CD4-positive, alpha-beta memory T cell (primary cell): Measurements from ENCODE around the gene IQCM. TPM values are rescaled to one million over a fixed set of nuclear protein-coding genes. Genes with fewer than 3 reads are reported as not detected.
"Not testable (repeated sequence)": the region's sequence is repeated elsewhere in the genome, so short reads cannot be mapped to it uniquely, and the experiment has no call there.

Experiments used
- CTCF ChIA-PET: fragments of 350-600 bp; sonication (Branson Sonifier 250); formaldehyde crosslinking; loops from one replicate; lab custom pipeline; 2021; ENCODE audit warnings: inconsistent platforms; ENCODE audit not compliant: partially characterized antibody; lab: Charles Lee
- POLR2A ChIA-PET: fragments of 350-600 bp; sonication (Branson Sonifier 250); formaldehyde crosslinking; loops from one replicate; lab custom pipeline; 2021; ENCODE audit not compliant: partially characterized antibody; lab: Charles Lee
- DNase-seq, 5 donors: peaks; one replicate each; pipeline versions ENCODE4 v3.0.0 to v3.0.0-alpha.2; 2020 to 2022; ENCODE audit warnings: mixed read lengths in 1 of 5
- H3K27ac ChIP-seq: one replicate; pipeline ENCODE4 v1.7.0; 2013; ENCODE audit warnings: low read depth, low read length
- H3K27me3 ChIP-seq: 2 replicates; pipeline ENCODE4 v1.7.0; 2013; ENCODE audit warnings: mild to moderate bottlenecking, low read length, moderate library complexity; ENCODE audit not compliant: insufficient read depth
- H3K36me3 ChIP-seq: 2 replicates; pipeline ENCODE4 v1.7.0; 2013; ENCODE audit warnings: mild to moderate bottlenecking, low read length, moderate library complexity; ENCODE audit not compliant: insufficient read depth
- H3K4me1 ChIP-seq: 2 replicates; pipeline ENCODE4 v1.7.0; 2013; ENCODE audit warnings: mild to moderate bottlenecking, low read length, moderate library complexity; ENCODE audit not compliant: insufficient read depth
- H3K4me3 ChIP-seq, 2 donors: one replicate each; pipeline ENCODE4 v1.7.0; 2013; ENCODE audit warnings: low read length in 2 of 2, mild to moderate bottlenecking in 1 of 2
- H3K9me3 ChIP-seq, 2 donors: one replicate each; pipeline ENCODE4 v1.7.0; 2013; ENCODE audit warnings: low read length in 2 of 2, control low read depth in 1 of 2; ENCODE audit not compliant: control insufficient read depth in 1 of 2
- H3K27ac Mint-ChIP-seq, 7 donors: one replicate each; pipeline ENCODE4 v1.8.0; 2020 to 2021; ENCODE audit warnings: mixed read lengths in 7 of 7, mild to moderate bottlenecking in 6 of 7, inconsistent platforms in 3 of 7, moderate library complexity in 3 of 7
- H3K27me3 Mint-ChIP-seq, 2 donors: one replicate each; pipeline ENCODE4 v1.8.0; 2020 to 2021; ENCODE audit warnings: mixed read lengths in 2 of 2
- H3K36me3 Mint-ChIP-seq, 2 donors: one replicate each; pipeline ENCODE4 v1.8.0; 2020 to 2021; ENCODE audit warnings: mixed read lengths in 2 of 2, inconsistent platforms in 1 of 2, mild to moderate bottlenecking in 1 of 2
- H3K4me1 Mint-ChIP-seq, 4 donors: one replicate each; pipeline ENCODE4 v1.8.0; 2020 to 2021; ENCODE audit warnings: mixed read lengths in 4 of 4, mild to moderate bottlenecking in 1 of 4
- H3K4me3 Mint-ChIP-seq, 8 donors: one replicate each; pipeline ENCODE4 v1.8.0; 2020 to 2021; ENCODE audit warnings: mixed read lengths in 8 of 8, mild to moderate bottlenecking in 7 of 8, moderate library complexity in 6 of 8, inconsistent platforms in 3 of 8
- H3K9me3 Mint-ChIP-seq, 8 donors: one replicate each; pipeline ENCODE4 v1.8.0; 2020 to 2021; ENCODE audit warnings: mixed read lengths in 8 of 8, mild to moderate bottlenecking in 5 of 8, inconsistent platforms in 3 of 8, moderate library complexity in 1 of 8
- intact Hi-C: fragments of 100-400 bp; cut with micrococcal nuclease; formaldehyde crosslinking; loops from one replicate; pipeline ENCODE4 v1.15.1; 2023
- polyA plus RNA-seq, 2 donors: library from polyadenylated mRNA; unstranded; fragments of 300-500 nt; fragmentation: Illumina TruSeq; gene quantifications; one replicate each; pipeline ENCODE4 v1.2.3, GENCODE V29; 2021
- total RNA-seq, 2 experiments: library from RNA; stranded (reverse); gene quantifications; one replicate each; pipeline ENCODE4 v1.2.3, GENCODE V29; 2021

The IQCM gene
- total and polyA plus RNA-seq, 4 experiments from 2014 or later: not detected

DNA sequence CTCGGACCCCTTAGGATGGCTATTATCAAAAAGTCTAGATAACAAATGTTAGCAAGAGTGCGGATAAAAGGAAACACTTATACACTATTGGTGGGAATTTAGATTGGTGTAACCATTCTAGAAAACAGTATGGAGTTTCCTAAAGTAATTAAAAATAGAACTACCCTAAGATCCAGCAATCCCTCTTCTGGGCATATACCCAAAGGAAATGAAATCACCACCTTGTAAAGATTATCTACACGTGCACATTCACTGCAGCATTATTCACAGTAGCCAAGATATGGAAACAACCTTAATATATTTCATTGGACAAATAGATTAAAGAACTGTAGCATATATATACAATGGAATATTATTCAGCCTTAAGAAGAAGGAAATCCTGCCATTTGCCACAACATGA is 462.4 kb downstream of the IQCM start:
- no peaks in the 10 kb centered on the region for H3K36me3 Mint-ChIP-seq
- Histone ChIP-seq H3K27me3 (no peaks in the 10 kb centered on the region), H3K4me3 (no peak overlapping the region), H3K36me3 (no peaks in the 10 kb centered on the region), H3K9me3 (no peaks in the 10 kb centered on the region), H3K4me1 (no peaks in the 10 kb centered on the region), H3K27ac (no peak overlapping the region)
- peaks cover 0 to 2% (median 0%) of the 10 kb centered on the region in 4 donors for H3K4me1 Mint-ChIP-seq
- DNase-seq: no peak
- intact Hi-C loops: no loop called here
- ChIA-PET CTCF (no interaction called here), POLR2A (no interaction called here)
- no peaks in the 10 kb centered on the region for H3K27me3 Mint-ChIP-seq
- H3K4me3 Mint-ChIP-seq: no peak overlapping the region
- H3K27ac Mint-ChIP-seq: no peak overlapping the region
- peaks cover 0 to 15% (median 5%) of the 10 kb centered on the region in 8 donors for H3K9me3 Mint-ChIP-seq

DNA sequence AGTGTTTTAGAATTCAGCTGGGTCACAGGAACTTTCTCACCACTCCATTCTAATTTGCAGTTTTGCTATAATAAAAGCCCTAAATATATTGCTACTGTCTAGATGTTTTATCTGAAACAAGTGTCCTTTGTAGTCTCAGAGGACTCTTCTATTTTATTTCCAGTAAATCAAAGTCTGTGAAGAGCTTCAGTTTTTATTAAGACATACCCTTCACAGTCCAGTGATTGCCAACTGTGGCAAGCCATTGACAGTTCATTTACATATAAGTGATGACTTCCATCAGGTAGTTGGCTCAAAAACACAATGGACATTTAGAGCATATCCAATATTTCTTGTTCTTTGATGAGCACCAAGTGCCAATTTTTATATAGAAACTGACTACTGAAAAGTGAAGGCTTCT is 466.1 kb downstream of the IQCM start:
- peaks cover 0 to 2% (median 0%) of the 10 kb centered on the region in 4 donors for H3K4me1 Mint-ChIP-seq
- CTCF ChIA-PET: no interaction called here
- no peak for DNase-seq
- no peaks in the 10 kb centered on the region for H3K36me3 Mint-ChIP-seq
- no peaks in the 10 kb centered on the region for H3K4me1 ChIP-seq
- no peak overlapping the region for H3K27ac Mint-ChIP-seq
- no peaks in the 10 kb centered on the region for H3K9me3 ChIP-seq
- peaks cover 0 to 9% (median 3%) of the 10 kb centered on the region in 8 donors for H3K9me3 Mint-ChIP-seq
- intact Hi-C loops: no loop called here
- H3K36me3 ChIP-seq: no peaks in the 10 kb centered on the region
- no peak overlapping the region for H3K4me3 Mint-ChIP-seq
- no peak overlapping the region for H3K4me3 ChIP-seq
- H3K27me3 ChIP-seq: no peaks in the 10 kb centered on the region
- H3K27ac ChIP-seq: no peak overlapping the region
- no peaks in the 10 kb centered on the region for H3K27me3 Mint-ChIP-seq
- POLR2A ChIA-PET: no interaction called here

GRCh38 chr4:149347139-149347538 is 468.5 kb downstream of the IQCM start:
- no peak overlapping the region for H3K27ac ChIP-seq
- no peak for DNase-seq
- CTCF ChIA-PET: no interaction called here
- no peaks in the 10 kb centered on the region for H3K27me3 ChIP-seq
- Mint-ChIP-seq H3K27me3 (no peaks in the 10 kb centered on the region), H3K9me3 (peaks cover 0 to 4% (median 0%) of the 10 kb centered on the region in 8 donors), H3K4me1 (no peaks in the 10 kb centered on the region), H3K27ac (no peak overlapping the region), H3K36me3 (no peaks in the 10 kb centered on the region), H3K4me3 (no peak overlapping the region)
- no peaks in the 10 kb centered on the region for H3K9me3 ChIP-seq
- POLR2A ChIA-PET: no interaction called here
- no peaks in the 10 kb centered on the region for H3K36me3 ChIP-seq
- H3K4me3 ChIP-seq: no peak overlapping the region
- no peaks in the 10 kb centered on the region for H3K4me1 ChIP-seq
- intact Hi-C loops: no loop called here

GRCh38 chr4:149345424-149345823 is 470.2 kb downstream of the IQCM start:
- Mint-ChIP-seq H3K27me3 (no peaks in the 10 kb centered on the region), H3K4me1 (no peaks in the 10 kb centered on the region), H3K4me3 (no peak overlapping the region), H3K9me3 (peaks cover 0 to 4% (median 0%) of the 10 kb centered on the region in 8 donors), H3K36me3 (no peaks in the 10 kb centered on the region), H3K27ac (no peak overlapping the region)
- DNase-seq: no peak
- intact Hi-C loops: no loop called here
- ChIA-PET CTCF (no interaction called here), POLR2A (no interaction called here)
- Histone ChIP-seq H3K9me3 (no peaks in the 10 kb centered on the region), H3K36me3 (no peaks in the 10 kb centered on the region), H3K27me3 (no peaks in the 10 kb centered on the region), H3K4me3 (no peak overlapping the region), H3K4me1 (no peaks in the 10 kb centered on the region), H3K27ac (no peak overlapping the region)

- H3K9me3 ChIP-seq: no peaks in the 10 kb centered on the region
- Mint-ChIP-seq H3K36me3 (no peaks in the 10 kb centered on the region), H3K9me3 (peaks cover 0 to 4% (median under 1%) of the 10 kb centered on the region in 8 donors), H3K27me3 (peaks cover 0 to under 1% of the 10 kb centered on the region in 2 donors), H3K4me3 (no peak overlapping the region), H3K27ac (no peak overlapping the region), H3K4me1 (no peaks in the 10 kb centered on the region)
- POLR2A ChIA-PET: no interaction called here
- intact Hi-C loops: no loop called here
- H3K27ac ChIP-seq: no peak overlapping the region
- H3K27me3 ChIP-seq: no peaks in the 10 kb centered on the region
- H3K4me1 ChIP-seq: no peaks in the 10 kb centered on the region
- DNase-seq: no peak
- H3K36me3 ChIP-seq: no peaks in the 10 kb centered on the region
- H3K4me3 ChIP-seq: no peak overlapping the region
- CTCF ChIA-PET: no interaction called here
These were observed 471.2 kb downstream of the IQCM start for GRCh38 chr4:149344436-149344835.

DNA sequence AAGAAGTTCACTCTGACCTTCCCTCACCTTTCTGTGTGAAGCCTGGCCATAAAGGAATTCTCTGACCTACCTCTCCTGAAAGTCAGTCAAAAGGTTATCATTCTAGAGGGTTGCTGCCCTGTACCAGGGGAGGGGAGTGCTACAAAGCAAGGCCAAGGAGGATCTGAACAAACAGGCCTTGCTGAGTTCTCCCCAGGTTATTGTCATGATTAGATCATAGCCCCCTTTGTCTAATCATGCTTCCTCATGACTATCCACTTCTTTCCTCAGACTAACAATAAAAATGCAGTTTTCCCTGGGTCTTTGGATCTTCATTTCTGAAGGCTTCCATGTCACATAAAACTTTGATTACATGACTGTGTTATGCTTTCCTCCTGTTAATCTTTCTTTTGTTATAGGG is 472.0 kb downstream of the IQCM start:
- Mint-ChIP-seq H3K9me3 (peaks cover 0 to 12% (median 4%) of the 10 kb centered on the region in 8 donors), H3K27me3 (peaks cover 0 to 3% of the 10 kb centered on the region in 2 donors), H3K27ac (no peak overlapping the region), H3K4me3 (no peak overlapping the region), H3K36me3 (no peaks in the 10 kb centered on the region), H3K4me1 (no peaks in the 10 kb centered on the region)
- H3K4me1 ChIP-seq: no peaks in the 10 kb centered on the region
- H3K4me3 ChIP-seq: no peak overlapping the region
- CTCF ChIA-PET: no interaction called here
- intact Hi-C loops: no loop called here
- H3K27ac ChIP-seq: no peak overlapping the region
- POLR2A ChIA-PET: no interaction called here
- H3K27me3 ChIP-seq: no peaks in the 10 kb centered on the region
- no peaks in the 10 kb centered on the region for H3K9me3 ChIP-seq
- H3K36me3 ChIP-seq: no peaks in the 10 kb centered on the region
- no peak for DNase-seq

GRCh38 chr4:149341117-149341516 is 474.5 kb downstream of the IQCM start:
- DNase-seq, CTCF ChIA-PET, H3K27ac Mint-ChIP-seq, H3K4me1 Mint-ChIP-seq, H3K27me3 Mint-ChIP-seq, H3K9me3 ChIP-seq, H3K27ac ChIP-seq, H3K36me3 ChIP-seq, H3K27me3 ChIP-seq, H3K4me1 ChIP-seq, POLR2A ChIA-PET, H3K36me3 Mint-ChIP-seq, H3K4me3 Mint-ChIP-seq, H3K4me3 ChIP-seq, intact Hi-C loops: not testable (repeated sequence)
- peaks cover 0 to 22% (median 11%) of the 10 kb centered on the region in 8 donors for H3K9me3 Mint-ChIP-seq

DNA sequence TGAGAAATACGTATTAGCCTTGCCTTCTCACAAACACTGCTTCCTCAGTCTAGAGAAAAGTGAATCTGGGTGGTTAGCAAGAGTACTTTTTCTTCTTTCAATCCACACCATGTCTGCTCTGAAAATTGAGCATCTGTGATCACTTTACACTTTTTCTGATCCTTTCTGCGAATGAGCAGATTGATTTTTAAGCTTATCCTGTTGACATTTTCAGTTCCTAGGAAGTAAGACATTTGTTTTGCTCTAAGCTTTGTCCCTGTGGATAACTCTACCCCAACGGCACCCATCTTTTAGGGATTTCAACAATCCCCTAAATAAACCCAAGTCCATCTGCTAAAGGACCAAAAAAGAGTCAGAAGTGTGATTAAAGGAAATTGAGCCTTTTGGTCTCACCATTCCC is 487.5 kb downstream of the IQCM start:
- H3K27ac Mint-ChIP-seq: peak overlapping the region in 1 of 7 donors; percentile 22
- peaks cover under 1 to 13% (median 3%) of the 10 kb centered on the region in 8 donors for H3K9me3 Mint-ChIP-seq
- intact Hi-C loops: no loop called here
- H3K4me3 Mint-ChIP-seq: no peak overlapping the region
- H3K4me1 Mint-ChIP-seq: no peaks in the 10 kb centered on the region
- no peaks in the 10 kb centered on the region for H3K36me3 Mint-ChIP-seq
- H3K9me3 ChIP-seq: no peaks in the 10 kb centered on the region
- no peak overlapping the region for H3K4me3 ChIP-seq
- H3K27me3 ChIP-seq: no peaks in the 10 kb centered on the region
- ChIA-PET POLR2A (no interaction called here), CTCF (no interaction called here)
- H3K4me1 ChIP-seq: no peaks in the 10 kb centered on the region
- no peaks in the 10 kb centered on the region for H3K27me3 Mint-ChIP-seq
- H3K27ac ChIP-seq: no peak overlapping the region
- no peak for DNase-seq
- no peaks in the 10 kb centered on the region for H3K36me3 ChIP-seq
